ENCODE data around the gene GSE1. TPM values are rescaled to one million over a fixed set of nuclear protein-coding genes. Genes with fewer than 3 reads are reported as not detected.

GSE1 gene
- total and polyA plus RNA-seq, 2 experiments from 2014 or later, result 32.4 to 135 TPM

DNA sequence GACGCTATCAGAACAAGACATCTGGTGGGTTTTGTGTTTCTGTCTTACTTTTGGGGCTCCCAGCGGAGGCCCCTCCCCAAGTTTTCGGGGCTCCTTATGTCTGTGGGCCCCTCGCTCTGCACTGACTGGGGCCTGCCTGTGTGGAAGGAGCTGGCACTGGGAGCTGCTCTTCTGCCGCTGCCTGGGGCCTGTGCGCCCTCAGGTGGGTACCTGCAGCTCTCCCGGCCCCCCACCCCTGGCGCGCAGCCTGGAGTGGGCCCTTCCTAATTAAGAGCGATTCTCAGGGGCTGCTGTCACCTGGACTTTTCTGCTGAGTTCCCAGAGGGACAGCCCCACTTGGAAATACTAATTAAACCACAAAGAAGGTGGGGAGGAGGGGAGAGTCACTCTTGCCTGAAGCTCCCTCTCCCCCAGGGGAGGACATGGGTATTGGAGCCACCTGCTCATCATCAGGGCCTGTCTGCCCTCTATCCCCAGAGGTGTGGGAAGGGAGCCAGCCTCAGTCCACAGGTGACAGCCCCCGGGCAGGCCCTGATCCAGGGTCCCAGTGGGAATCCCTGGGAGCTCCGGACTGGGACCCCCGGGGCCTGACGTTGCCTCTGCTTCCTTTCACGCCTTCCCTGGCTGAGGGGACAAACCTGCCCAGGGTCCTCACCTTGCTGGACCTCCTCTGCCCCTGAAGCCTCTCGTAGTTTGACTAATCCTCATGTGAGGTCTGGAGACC lies 36.5 kb downstream of the GSE1 start:
- Histone ChIP-seq H4K20me1 (replicated peaks; ENCODE audit: insufficient read depth) (peaks cover 17% of the 10 kb centered on the region), H3K4me3 (no peak overlapping the region), H2AFZ (no peak overlapping the region), H3K4me2 (no peak overlapping the region), H3K27ac (ENCODE audit: low read depth) (peak overlapping the region; percentile 39; the same call in 1 of the 2 replicates), H3K4me1 (ENCODE audit: insufficient read depth) (no peaks in the 10 kb centered on the region), H3K79me2 (replicated peaks; ENCODE audit: insufficient read depth) (peaks cover 25% of the 10 kb centered on the region), H3K9me2 (ENCODE audit: insufficient read depth) (no peaks in the 10 kb centered on the region), H3F3A (replicated peaks; ENCODE audit: low read depth) (peaks cover 7% of the 10 kb centered on the region; the same call in 1 of the 2 replicates), H3K36me3 (ENCODE audit: insufficient read depth) (no peaks in the 10 kb centered on the region), H3K27me3 (ENCODE audit: insufficient read depth) (no peaks in the 10 kb centered on the region)
- Mint-ChIP-seq H3K36me3 (ENCODE audit: low read depth) (peaks cover 24% of the 10 kb centered on the region), H3K4me3 (no peak overlapping the region), H3K4me1 (peaks cover 8% of the 10 kb centered on the region), H3K27me3 (ENCODE audit: insufficient read depth, low read depth, poor library complexity) (peaks cover 17% of the 10 kb centered on the region), H3K9me3 (no peaks in the 10 kb centered on the region), H3K27ac (no peak overlapping the region)
- ATAC-seq (no peak), DNase-seq (ENCODE audit: low spot score) (no peak)
- TF ChIP-seq ZNF114 (CRISPR knock-in tag; IDR thresholded peaks at IDR 0.05), result no peak
- no peak for TF ChIP-seq POLR2AphosphoS5 (IDR thresholded peaks at IDR 0.05; ENCODE audit: low read depth)
- no peak for TF ChIP-seq CREB1 (CRISPR knock-in tag; IDR thresholded peaks at IDR 0.05; ENCODE audit: low read depth)
- TF ChIP-seq, protein P1, sequence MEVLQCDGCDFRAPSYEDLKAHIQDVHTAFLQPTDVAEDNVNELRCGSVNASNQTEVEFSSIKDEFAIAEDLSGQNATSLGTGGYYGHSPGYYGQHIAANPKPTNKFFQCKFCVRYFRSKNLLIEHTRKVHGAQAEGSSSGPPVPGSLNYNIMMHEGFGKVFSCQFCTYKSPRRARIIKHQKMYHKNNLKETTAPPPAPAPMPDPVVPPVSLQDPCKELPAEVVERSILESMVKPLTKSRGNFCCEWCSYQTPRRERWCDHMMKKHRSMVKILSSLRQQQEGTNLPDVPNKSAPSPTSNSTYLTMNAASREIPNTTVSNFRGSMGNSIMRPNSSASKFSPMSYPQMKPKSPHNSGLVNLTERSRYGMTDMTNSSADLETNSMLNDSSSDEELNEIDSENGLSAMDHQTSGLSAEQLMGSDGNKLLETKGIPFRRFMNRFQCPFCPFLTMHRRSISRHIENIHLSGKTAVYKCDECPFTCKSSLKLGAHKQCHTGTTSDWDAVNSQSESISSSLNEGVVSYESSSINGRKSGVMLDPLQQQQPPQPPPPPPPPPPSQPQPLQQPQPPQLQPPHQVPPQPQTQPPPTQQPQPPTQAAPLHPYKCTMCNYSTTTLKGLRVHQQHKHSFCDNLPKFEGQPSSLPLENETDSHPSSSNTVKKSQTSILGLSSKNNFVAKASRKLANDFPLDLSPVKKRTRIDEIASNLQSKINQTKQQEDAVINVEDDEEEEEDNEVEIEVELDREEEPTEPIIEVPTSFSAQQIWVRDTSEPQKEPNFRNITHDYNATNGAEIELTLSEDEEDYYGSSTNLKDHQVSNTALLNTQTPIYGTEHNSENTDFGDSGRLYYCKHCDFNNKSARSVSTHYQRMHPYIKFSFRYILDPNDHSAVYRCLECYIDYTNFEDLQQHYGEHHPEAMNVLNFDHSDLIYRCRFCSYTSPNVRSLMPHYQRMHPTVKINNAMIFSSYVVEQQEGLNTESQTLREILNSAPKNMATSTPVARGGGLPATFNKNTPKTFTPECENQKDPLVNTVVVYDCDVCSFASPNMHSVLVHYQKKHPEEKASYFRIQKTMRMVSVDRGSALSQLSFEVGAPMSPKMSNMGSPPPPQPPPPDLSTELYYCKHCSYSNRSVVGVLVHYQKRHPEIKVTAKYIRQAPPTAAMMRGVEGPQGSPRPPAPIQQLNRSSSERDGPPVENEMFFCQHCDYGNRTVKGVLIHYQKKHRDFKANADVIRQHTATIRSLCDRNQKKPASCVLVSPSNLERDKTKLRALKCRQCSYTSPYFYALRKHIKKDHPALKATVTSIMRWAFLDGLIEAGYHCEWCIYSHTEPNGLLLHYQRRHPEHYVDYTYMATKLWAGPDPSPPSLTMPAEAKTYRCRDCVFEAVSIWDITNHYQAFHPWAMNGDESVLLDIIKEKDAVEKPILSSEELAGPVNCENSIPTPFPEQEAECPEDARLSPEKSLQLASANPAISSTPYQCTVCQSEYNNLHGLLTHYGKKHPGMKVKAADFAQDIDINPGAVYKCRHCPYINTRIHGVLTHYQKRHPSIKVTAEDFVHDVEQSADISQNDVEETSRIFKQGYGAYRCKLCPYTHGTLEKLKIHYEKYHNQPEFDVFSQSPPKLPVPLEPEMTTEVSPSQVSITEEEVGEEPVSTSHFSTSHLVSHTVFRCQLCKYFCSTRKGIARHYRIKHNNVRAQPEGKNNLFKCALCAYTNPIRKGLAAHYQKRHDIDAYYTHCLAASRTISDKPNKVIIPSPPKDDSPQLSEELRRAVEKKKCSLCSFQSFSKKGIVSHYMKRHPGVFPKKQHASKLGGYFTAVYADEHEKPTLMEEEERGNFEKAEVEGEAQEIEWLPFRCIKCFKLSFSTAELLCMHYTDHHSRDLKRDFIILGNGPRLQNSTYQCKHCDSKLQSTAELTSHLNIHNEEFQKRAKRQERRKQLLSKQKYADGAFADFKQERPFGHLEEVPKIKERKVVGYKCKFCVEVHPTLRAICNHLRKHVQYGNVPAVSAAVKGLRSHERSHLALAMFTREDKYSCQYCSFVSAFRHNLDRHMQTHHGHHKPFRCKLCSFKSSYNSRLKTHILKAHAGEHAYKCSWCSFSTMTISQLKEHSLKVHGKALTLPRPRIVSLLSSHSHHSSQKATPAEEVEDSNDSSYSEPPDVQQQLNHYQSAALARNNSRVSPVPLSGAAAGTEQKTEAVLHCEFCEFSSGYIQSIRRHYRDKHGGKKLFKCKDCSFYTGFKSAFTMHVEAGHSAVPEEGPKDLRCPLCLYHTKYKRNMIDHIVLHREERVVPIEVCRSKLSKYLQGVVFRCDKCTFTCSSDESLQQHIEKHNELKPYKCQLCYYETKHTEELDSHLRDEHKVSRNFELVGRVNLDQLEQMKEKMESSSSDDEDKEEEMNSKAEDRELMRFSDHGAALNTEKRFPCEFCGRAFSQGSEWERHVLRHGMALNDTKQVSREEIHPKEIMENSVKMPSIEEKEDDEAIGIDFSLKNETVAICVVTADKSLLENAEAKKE (CRISPR knock-in tag; IDR thresholded peaks at IDR 0.05), result no peak
- TF ChIP-seq, protein P2, sequence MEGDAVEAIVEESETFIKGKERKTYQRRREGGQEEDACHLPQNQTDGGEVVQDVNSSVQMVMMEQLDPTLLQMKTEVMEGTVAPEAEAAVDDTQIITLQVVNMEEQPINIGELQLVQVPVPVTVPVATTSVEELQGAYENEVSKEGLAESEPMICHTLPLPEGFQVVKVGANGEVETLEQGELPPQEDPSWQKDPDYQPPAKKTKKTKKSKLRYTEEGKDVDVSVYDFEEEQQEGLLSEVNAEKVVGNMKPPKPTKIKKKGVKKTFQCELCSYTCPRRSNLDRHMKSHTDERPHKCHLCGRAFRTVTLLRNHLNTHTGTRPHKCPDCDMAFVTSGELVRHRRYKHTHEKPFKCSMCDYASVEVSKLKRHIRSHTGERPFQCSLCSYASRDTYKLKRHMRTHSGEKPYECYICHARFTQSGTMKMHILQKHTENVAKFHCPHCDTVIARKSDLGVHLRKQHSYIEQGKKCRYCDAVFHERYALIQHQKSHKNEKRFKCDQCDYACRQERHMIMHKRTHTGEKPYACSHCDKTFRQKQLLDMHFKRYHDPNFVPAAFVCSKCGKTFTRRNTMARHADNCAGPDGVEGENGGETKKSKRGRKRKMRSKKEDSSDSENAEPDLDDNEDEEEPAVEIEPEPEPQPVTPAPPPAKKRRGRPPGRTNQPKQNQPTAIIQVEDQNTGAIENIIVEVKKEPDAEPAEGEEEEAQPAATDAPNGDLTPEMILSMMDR (conservative IDR thresholded peaks at IDR 0.05; ENCODE audit: low read depth in 2 of 2), result no peak
- no peak for TF ChIP-seq STAT1 (IDR thresholded peaks at IDR 0.05; ENCODE audit: unreplicated experiment)
- TF ChIP-seq NANOG (IDR thresholded peaks at IDR 0.05; ENCODE audit: borderline replicate concordance), result no peak
- TF ChIP-seq, protein P3, sequence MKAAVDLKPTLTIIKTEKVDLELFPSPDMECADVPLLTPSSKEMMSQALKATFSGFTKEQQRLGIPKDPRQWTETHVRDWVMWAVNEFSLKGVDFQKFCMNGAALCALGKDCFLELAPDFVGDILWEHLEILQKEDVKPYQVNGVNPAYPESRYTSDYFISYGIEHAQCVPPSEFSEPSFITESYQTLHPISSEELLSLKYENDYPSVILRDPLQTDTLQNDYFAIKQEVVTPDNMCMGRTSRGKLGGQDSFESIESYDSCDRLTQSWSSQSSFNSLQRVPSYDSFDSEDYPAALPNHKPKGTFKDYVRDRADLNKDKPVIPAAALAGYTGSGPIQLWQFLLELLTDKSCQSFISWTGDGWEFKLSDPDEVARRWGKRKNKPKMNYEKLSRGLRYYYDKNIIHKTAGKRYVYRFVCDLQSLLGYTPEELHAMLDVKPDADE (IDR thresholded peaks at IDR 0.05), result no peak
- no peak for TF ChIP-seq ZNF331 (CRISPR knock-in tag; IDR thresholded peaks at IDR 0.05; ENCODE audit: low read depth)
